AG04450 (cell line): ENCODE results near the gene LYPD3. TPM values are rescaled to one million over a fixed set of nuclear protein-coding genes. Genes with fewer than 3 reads are reported as not detected.

ENCODE experiments used
- CTCF ChIA-PET: fragments of 300-600, 350-600 bp; formaldehyde crosslinking; extraction: SDS; loops from one replicate; lab custom pipeline; 2022; ENCODE audit warnings: antibody characterized with exemption, inconsistent platforms; lab: Charles Lee
- POLR2A ChIA-PET: fragments of 350-600 bp; formaldehyde crosslinking; extraction: SDS; loops from one replicate; lab custom pipeline; 2021; ENCODE audit warnings: antibody characterized with exemption, inconsistent platforms; lab: Yijun Ruan, JAX
- DNase-seq: peaks from one replicate; pipeline ENCODE4 v3.0.0-alpha.2; 2011; ENCODE audit warnings: low read depth, low spot score
- H3K27ac ChIP-seq: one replicate; pipeline ENCODE4 v1.5.1; 2012; ENCODE audit warnings: low read depth, low read length, control low read depth
- H3K27me3 ChIP-seq: one replicate; pipeline ENCODE4 v1.6.0; 2012; ENCODE audit warnings: low read length; ENCODE audit not compliant: control insufficient read depth, insufficient read depth
- H3K4me3 ChIP-seq: 2 replicates; pipeline ENCODE4 v1.5.1; 2011; ENCODE audit warnings: mild to moderate bottlenecking, low read depth, low read length, control low read depth
- H3K9me3 ChIP-seq: 2 replicates; pipeline ENCODE4 v1.5.1; 2012; ENCODE audit warnings: low read length; ENCODE audit not compliant: control insufficient read depth, insufficient read depth
- CTCF ChIP-seq: IDR thresholded peaks from 2 replicates; pipeline ENCODE4 v1.5.1; 2011; ENCODE audit warnings: low read depth, low read length, control low read depth, inconsistent platforms
- polyA plus RNA-seq: library from polyadenylated mRNA; depleted of rRNA; stranded (reverse); fragments of >200 nt; gene quantifications from 2 replicates; pipeline ENCODE4 v1.2.3, GENCODE V29; 2011

LYPD3 gene
- polyA plus RNA-seq, 1 experiment: 0.60 TPM

- ChIA-PET CTCF (interaction anchor here (0.7 to 3.3 kb wide), 3 partner anchors 13 to 60 kb away, joined by 3 to 15 read pairs (median 9); no protein-coding TSS in a partner anchor), POLR2A (no interaction called here)
- DNase-seq: no peak
- no peaks in the 10 kb centered on the region for H3K9me3 ChIP-seq
- H3K27ac ChIP-seq: no peak overlapping the region
- no peaks in the 10 kb centered on the region for H3K27me3 ChIP-seq
- no peak overlapping the region for H3K4me3 ChIP-seq
- TF ChIP-seq CTCF: no peak
These were observed 41.2 kb upstream of the LYPD3 start for GRCh38 chr19:43506629-43507028.

GRCh38 chr19:43505941-43506340, 40.5 kb upstream of the LYPD3 start:
- ChIA-PET CTCF (interaction anchor here (1.0 to 3.3 kb wide), 3 partner anchors 14 to 59 kb away, joined by 4 to 15 read pairs (median 9); no protein-coding TSS in a partner anchor), POLR2A (no interaction called here)
- no peaks in the 10 kb centered on the region for H3K27me3 ChIP-seq
- no peak for DNase-seq
- H3K9me3 ChIP-seq: no peaks in the 10 kb centered on the region
- no peak overlapping the region for H3K4me3 ChIP-seq
- TF ChIP-seq CTCF: no peak
- H3K27ac ChIP-seq: no peak overlapping the region

GRCh38 chr19:43505186-43505456, 39.7 kb upstream of the LYPD3 start:
- ChIA-PET CTCF (interaction anchor here (1.0 to 3.3 kb wide), 3 partner anchors 15 to 58 kb away, joined by 4 to 15 read pairs (median 9); no protein-coding TSS in a partner anchor), POLR2A (interaction anchor here (1.2 kb wide), 1 partner anchor 22 kb away, joined by 3 read pairs; no protein-coding TSS in a partner anchor)
- Histone ChIP-seq H3K27ac (no peak overlapping the region), H3K4me3 (no peak overlapping the region), H3K27me3 (no peaks in the 10 kb centered on the region), H3K9me3 (no peaks in the 10 kb centered on the region)
- no peak for TF ChIP-seq CTCF
- DNase-seq: no peak

GRCh38 chr19:43504426-43505185, 39.2 kb upstream of the LYPD3 start, which contains the start of gene PHLDB3:
PHLDB3 (minus strand) TSS chr19:43504746; CDS start chr19:43504118, 628 bp downstream.
- no peak for TF ChIP-seq CTCF
- Histone ChIP-seq H3K9me3 (no peaks in the 10 kb centered on the region), H3K27me3 (no peaks in the 10 kb centered on the region), H3K4me3 (peak within 1 kb of the TSS; percentile 91), H3K27ac (peak within 1 kb of the TSS; percentile 68)
- DNase-seq: no peak
- CTCF ChIA-PET: interaction anchor here (0.8 to 3.3 kb wide), 7 partner anchors 10 to 72 kb away, joined by 3 to 15 read pairs (median 4); no protein-coding TSS in a partner anchor
- POLR2A ChIA-PET: interaction anchor here (0.6 to 1.3 kb wide), 7 partner anchors 11 to 72 kb away, joined by 3 to 6 read pairs (median 3); partner anchors contain the start of gene ETHE1
